H9 (cell line): ENCODE data around the gene DPP10. TPM values are rescaled to one million over a fixed set of nuclear protein-coding genes. Genes with fewer than 3 reads are reported as not detected.
A peak's percentile ranks its signal among the peaks of the same experiment; 100 is the strongest.

Source experiments
- DNase-seq: peaks from one replicate; pipeline ENCODE4 v3.0.0-alpha.2; 2017
- H2AFZ ChIP-seq: one replicate; pipeline ENCODE4 v1.6.1; 2013; ENCODE audit warnings: mild to moderate bottlenecking, low read length, control low read depth, moderate library complexity
- H2AK5ac ChIP-seq: 2 replicates; pipeline ENCODE4 v1.6.1; 2013; ENCODE audit warnings: low read length, control low read depth, mixed read lengths; ENCODE audit not compliant: insufficient read length
- H2BK120ac ChIP-seq: one replicate; pipeline ENCODE4 v1.6.1; 2013; ENCODE audit warnings: low read depth, mild to moderate bottlenecking, low read length, control low read depth, inconsistent platforms; ENCODE audit not compliant: poor library complexity, severe bottlenecking
- H2BK12ac ChIP-seq: 2 replicates; pipeline ENCODE4 v1.6.1; 2013; ENCODE audit warnings: low read length, control low read depth, mixed read lengths, low read depth; ENCODE audit not compliant: insufficient read length
- H2BK15ac ChIP-seq: 2 replicates; pipeline ENCODE4 v1.6.1; 2013; ENCODE audit warnings: low read depth, low read length, control low read depth
- H2BK20ac ChIP-seq: one replicate; pipeline ENCODE4 v1.6.1; 2013; ENCODE audit warnings: low read depth, mild to moderate bottlenecking, low read length, control low read depth, inconsistent platforms; ENCODE audit not compliant: poor library complexity, severe bottlenecking
- H2BK5ac ChIP-seq: 2 replicates; pipeline ENCODE4 v1.6.1; 2013; ENCODE audit warnings: low read length, control low read depth, mixed read lengths; ENCODE audit not compliant: insufficient read length
- H3K14ac ChIP-seq: 2 replicates; pipeline ENCODE4 v1.6.1; 2013; ENCODE audit warnings: low read length, control low read depth; ENCODE audit not compliant: insufficient read depth
- H3K18ac ChIP-seq: 2 replicates; pipeline ENCODE4 v1.6.1; 2013; ENCODE audit warnings: low read depth, mild to moderate bottlenecking, mixed read lengths, low read length, control low read depth; ENCODE audit not compliant: insufficient read length
- H3K23ac ChIP-seq: 2 replicates; pipeline ENCODE4 v1.6.1; 2013; ENCODE audit warnings: low read length, control low read depth, mixed read lengths, low read depth; ENCODE audit not compliant: insufficient read length
- H3K23me2 ChIP-seq: 2 replicates; pipeline ENCODE4 v1.6.1; 2013; ENCODE audit warnings: low read depth, mild to moderate bottlenecking, mixed read lengths, low read length, control low read depth; ENCODE audit not compliant: insufficient read length, poor library complexity, severe bottlenecking
- H3K27ac ChIP-seq: 2 replicates; pipeline ENCODE4 v1.5.1; 2013; ENCODE audit warnings: low read length, control low read depth, mixed read lengths, low read depth; ENCODE audit not compliant: insufficient read length
- H3K27me3 ChIP-seq: 2 replicates; pipeline ENCODE4 v1.6.1; 2013; ENCODE audit warnings: low read length, control low read depth, inconsistent platforms; ENCODE audit not compliant: insufficient read depth
- H3K4ac ChIP-seq: 2 replicates; pipeline ENCODE4 v1.6.1; 2013; ENCODE audit warnings: low read depth, mild to moderate bottlenecking, control low read depth, inconsistent platforms, low read length, moderate library complexity
- H3K4me1 ChIP-seq: 2 replicates; pipeline ENCODE4 v1.6.1; 2013; ENCODE audit warnings: low read length, control low read depth, inconsistent platforms; ENCODE audit not compliant: insufficient read depth
- H3K4me2 ChIP-seq: 2 replicates; pipeline ENCODE4 v1.6.1; 2013; ENCODE audit warnings: low read length, control low read depth, mixed read lengths; ENCODE audit not compliant: insufficient read length, insufficient read depth
- H3K56ac ChIP-seq: 2 replicates; pipeline ENCODE4 v1.6.1; 2013; ENCODE audit warnings: low read depth, mild to moderate bottlenecking, mixed read lengths, low read length, control low read depth; ENCODE audit not compliant: insufficient read length
- H3K79me1 ChIP-seq: 2 replicates; pipeline ENCODE4 v1.6.1; 2013; ENCODE audit warnings: low read depth, mild to moderate bottlenecking, moderate library complexity, low read length, control low read depth, inconsistent platforms; ENCODE audit not compliant: insufficient read depth, poor library complexity, severe bottlenecking
- H3K79me2 ChIP-seq: 2 replicates; pipeline ENCODE4 v1.6.1; 2013; ENCODE audit warnings: low read length, control low read depth, inconsistent platforms; ENCODE audit not compliant: insufficient read depth
- H3K9ac ChIP-seq: 2 replicates; pipeline ENCODE4 v1.6.1; 2013; ENCODE audit warnings: low read length, control low read depth, mixed read lengths; ENCODE audit not compliant: insufficient read length; ENCODE audit errors: extremely low read depth
- H3K9me3 ChIP-seq: one replicate; pipeline ENCODE4 v1.6.1; 2013; ENCODE audit warnings: low read depth, low read length, inconsistent platforms; ENCODE audit not compliant: control insufficient read depth
- H3T11ph ChIP-seq: one replicate; pipeline ENCODE4 v1.6.1; 2013; ENCODE audit warnings: mild to moderate bottlenecking, low read length, control low read depth, inconsistent platforms
- H4K20me1 ChIP-seq: one replicate; pipeline ENCODE4 v1.6.1; 2013; ENCODE audit not compliant: control insufficient read depth, insufficient read length, insufficient read depth
- H4K5ac ChIP-seq: 2 replicates; pipeline ENCODE4 v1.6.1; 2013; ENCODE audit warnings: low read depth, mild to moderate bottlenecking, mixed read lengths, low read length, control low read depth; ENCODE audit not compliant: insufficient read length
- H4K8ac ChIP-seq: replicated peaks from 2 replicates; pipeline ENCODE4 v1.6.1; 2013; ENCODE audit warnings: low read length, control low read depth, mixed read lengths, low read depth; ENCODE audit not compliant: insufficient read length
- H4K91ac ChIP-seq: 2 replicates; pipeline ENCODE4 v1.6.1; 2013; ENCODE audit warnings: low read depth, mild to moderate bottlenecking, moderate library complexity, mixed read lengths, low read length, control low read depth; ENCODE audit not compliant: insufficient read length
- H3K27ac Mint-ChIP-seq, 3 experiments: 2 replicates in 2 of 3; 3 replicates in 1 of 3; pipeline ENCODE4 v1.8.0; 2020 to 2021; ENCODE audit warnings: mixed read lengths in 3 of 3, mild to moderate bottlenecking in 1 of 3, moderate library complexity in 1 of 3
- H3K27me3 Mint-ChIP-seq: 2 replicates; pipeline ENCODE4 v1.8.0; 2021; ENCODE audit warnings: low read depth, mild to moderate bottlenecking, moderate library complexity, mixed read lengths
- H3K36me3 Mint-ChIP-seq, 3 experiments: 2 replicates in 2 of 3; 3 replicates in 1 of 3; pipeline ENCODE4 v1.8.0; 2020 to 2021; ENCODE audit warnings: low read depth in 3 of 3, mixed read lengths in 3 of 3; ENCODE audit not compliant: insufficient read depth in 1 of 3
- H3K4me1 Mint-ChIP-seq, 2 experiments: 2 replicates each; pipeline ENCODE4 v1.8.0; 2020; ENCODE audit warnings: mixed read lengths in 2 of 2
- H3K4me3 Mint-ChIP-seq, 2 experiments: 2 replicates in 1 of 2; 3 replicates in 1 of 2; pipeline ENCODE4 v1.8.0; 2020 to 2021; ENCODE audit warnings: mild to moderate bottlenecking in 2 of 2, mixed read lengths in 2 of 2, moderate library complexity in 1 of 2
- H3K9me3 Mint-ChIP-seq, 2 experiments: 2 replicates in 1 of 2; 3 replicates in 1 of 2; pipeline ENCODE4 v1.8.0; 2020; ENCODE audit warnings: mild to moderate bottlenecking in 2 of 2, mixed read lengths in 2 of 2, moderate library complexity in 1 of 2
- WGBS: extraction: QIAGEN DNeasy Blood & Tissue Kit; methylation state at CpG from one replicate; pipeline ENCODE4 v1.1.7; 2013; ENCODE audit warnings: missing lambda C conversion rate, low lambda C conversion rate, mixed read lengths; ENCODE audit not compliant: insufficient read length; ENCODE audit errors: extremely low coverage; 5-methylcytosine and 5-hydroxymethylcytosine counted together
- total RNA-seq: library from RNA; stranded (reverse); gene quantifications from 2 replicates; pipeline ENCODE4 v1.2.1, GENCODE V29; 2021
- TF ChIP-seq, protein P1 (sequence below): fragments of 200-600 bp; sonication (generic); conservative IDR thresholded peaks from 3 replicates; pipeline ENCODE4 v1.8.0; 2021; ENCODE audit warnings: antibody characterized with exemption, mild to moderate bottlenecking

The DPP10 gene
- total RNA-seq, 1 experiment from 2014 or later, result 11.3 TPM

DNA sequence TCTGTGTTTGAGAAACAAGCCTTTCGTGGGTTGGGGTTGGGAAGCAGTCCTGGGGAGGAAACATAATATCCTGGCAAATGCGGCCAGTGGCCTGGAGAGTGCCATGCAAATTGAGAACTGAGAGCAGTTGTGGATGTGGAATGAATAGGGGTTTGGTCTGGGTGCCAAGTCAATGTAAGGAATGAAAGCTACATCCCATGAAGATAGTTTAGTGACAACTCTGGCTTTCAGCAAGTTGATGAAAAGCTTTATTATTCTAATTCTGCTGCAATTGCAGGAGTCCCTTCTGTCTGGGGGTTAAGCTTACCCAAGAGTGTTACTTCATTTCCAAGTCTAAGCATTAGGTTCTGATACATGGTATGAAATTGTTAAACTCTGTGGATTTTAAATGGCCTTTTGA lies 771.6 kb downstream of the DPP10 start:
- Histone ChIP-seq H3K56ac (no peak overlapping the region), H2BK5ac (no peak overlapping the region), H3K4ac (no peak overlapping the region), H3T11ph (no peak overlapping the region), H3K9me3 (no peaks in the 10 kb centered on the region), H4K91ac (no peak overlapping the region), H3K23ac (no peak overlapping the region), H2BK12ac (no peak overlapping the region), H3K27me3 (no peaks in the 10 kb centered on the region), H2BK15ac (no peak overlapping the region), H4K5ac (no peak overlapping the region), H3K79me2 (no peaks in the 10 kb centered on the region), H3K79me1 (no peaks in the 10 kb centered on the region), H3K9ac (no peak overlapping the region), H3K4me2 (no peak overlapping the region), H3K23me2 (no peaks in the 10 kb centered on the region), H3K18ac (no peak overlapping the region), H2AK5ac (no peak overlapping the region), H2BK120ac (no peak overlapping the region), H3K14ac (no peak overlapping the region), H2AFZ (no peak overlapping the region), H4K20me1 (no peaks in the 10 kb centered on the region), H4K8ac (no peak overlapping the region), H3K27ac (no peak overlapping the region), H3K4me1 (no peaks in the 10 kb centered on the region; the same call in 1 of the 2 replicates), H2BK20ac (no peak overlapping the region)
- DNase-seq, result peak; percentile 34
- H3K9me3 Mint-ChIP-seq, result no peaks in the 10 kb centered on the region; a peak in 1 of 5 replicates
- H3K36me3 Mint-ChIP-seq, result peaks cover 1 to 11% (median 7%) of the 10 kb centered on the region in 3 experiments; a peak in 5 of 7 replicates
- no peaks in the 10 kb centered on the region for H3K27me3 Mint-ChIP-seq
- peak overlapping the region; percentile 81 to 96 (median 86); a peak in 6 of 7 replicates for H3K27ac Mint-ChIP-seq
- peaks cover 36 to 37% of the 10 kb centered on the region in 2 experiments for H3K4me1 Mint-ChIP-seq
- no CpG with 5 or more reads among the region's 2 CpGs for WGBS
- peak overlapping the region in 1 of 2 experiments; percentile 61; a peak in 3 of 5 replicates for H3K4me3 Mint-ChIP-seq
- TF ChIP-seq, protein P1, sequence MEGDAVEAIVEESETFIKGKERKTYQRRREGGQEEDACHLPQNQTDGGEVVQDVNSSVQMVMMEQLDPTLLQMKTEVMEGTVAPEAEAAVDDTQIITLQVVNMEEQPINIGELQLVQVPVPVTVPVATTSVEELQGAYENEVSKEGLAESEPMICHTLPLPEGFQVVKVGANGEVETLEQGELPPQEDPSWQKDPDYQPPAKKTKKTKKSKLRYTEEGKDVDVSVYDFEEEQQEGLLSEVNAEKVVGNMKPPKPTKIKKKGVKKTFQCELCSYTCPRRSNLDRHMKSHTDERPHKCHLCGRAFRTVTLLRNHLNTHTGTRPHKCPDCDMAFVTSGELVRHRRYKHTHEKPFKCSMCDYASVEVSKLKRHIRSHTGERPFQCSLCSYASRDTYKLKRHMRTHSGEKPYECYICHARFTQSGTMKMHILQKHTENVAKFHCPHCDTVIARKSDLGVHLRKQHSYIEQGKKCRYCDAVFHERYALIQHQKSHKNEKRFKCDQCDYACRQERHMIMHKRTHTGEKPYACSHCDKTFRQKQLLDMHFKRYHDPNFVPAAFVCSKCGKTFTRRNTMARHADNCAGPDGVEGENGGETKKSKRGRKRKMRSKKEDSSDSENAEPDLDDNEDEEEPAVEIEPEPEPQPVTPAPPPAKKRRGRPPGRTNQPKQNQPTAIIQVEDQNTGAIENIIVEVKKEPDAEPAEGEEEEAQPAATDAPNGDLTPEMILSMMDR, result no peak
